T47D (cell line): ENCODE results near the gene PTHLH.

Experiments
- DNase-seq, 2 experiments: peaks; one replicate each; pipeline versions ENCODE4 v3.0.0 to v3.0.0-alpha.2; 2011 to 2012; ENCODE audit warnings: low read depth in 1 of 2, low spot score in 1 of 2
- JUND ChIP-seq: IDR thresholded peaks from 2 replicates; pipeline ENCODE4 v1.6.1; 2012; ENCODE audit warnings: low read depth
- in situ Hi-C: cut with HindIII; loops from 2 replicates; pipeline ENCODE4 v1.10.0; 2016; ENCODE audit warnings: low sequenced_read_pairs, low pct_unique_long_range_greater_than_20kb

PTHLH gene

DNA sequence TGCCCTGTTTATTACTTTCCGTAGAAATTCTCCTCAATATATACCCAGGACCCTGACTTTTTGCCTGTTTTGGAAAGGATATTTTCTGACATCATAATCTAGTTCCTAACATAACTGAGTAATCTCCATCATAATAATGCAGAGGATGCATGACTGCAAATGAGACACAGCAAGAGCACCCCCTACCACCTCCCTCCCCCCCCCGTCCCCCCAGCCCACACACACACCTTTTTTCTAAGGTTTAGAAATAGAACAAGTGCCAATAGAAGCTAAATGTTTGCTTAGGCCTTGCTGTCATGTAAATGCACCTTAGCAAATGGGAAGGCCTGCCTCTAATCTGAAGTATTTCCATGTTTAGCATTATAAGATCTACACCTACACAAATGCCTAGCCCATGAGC is at the start of gene PTHLH:
TSS of gene PTHLH (minus strand) at position 13 of the 400 bp plus-strand sequence. CDS start 3,239 bp downstream, outside the sequence.
- DNase-seq = no peak
- TF ChIP-seq JUND = no peak
- in situ Hi-C loops = no loop called here

GRCh38 chr12:28021704-28022103 is 49.2 kb upstream of the PTHLH start:
- no peak for DNase-seq
- in situ Hi-C loops = no loop called here
- TF ChIP-seq JUND = no peak

DNA sequence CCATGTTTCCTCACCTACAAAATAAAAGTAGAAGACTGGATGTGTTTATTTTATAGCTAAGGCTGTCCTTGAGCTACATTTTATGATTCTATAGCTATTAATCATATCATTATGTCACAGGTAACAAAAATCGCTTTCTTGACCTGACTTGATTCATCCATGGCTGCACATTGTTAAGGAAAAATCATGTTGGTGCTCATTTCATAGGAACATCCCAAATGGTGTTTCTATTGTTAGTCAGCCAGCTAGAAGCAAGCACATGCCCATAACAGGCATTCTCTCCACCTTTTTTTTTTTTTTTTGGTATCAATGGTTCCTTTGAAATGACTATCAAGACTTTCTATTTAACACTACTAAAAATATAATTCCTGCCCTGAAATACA is 45.3 kb upstream of the PTHLH start:
- in situ Hi-C loops = no loop called here
- no peak for TF ChIP-seq JUND
- no peak for DNase-seq

DNA sequence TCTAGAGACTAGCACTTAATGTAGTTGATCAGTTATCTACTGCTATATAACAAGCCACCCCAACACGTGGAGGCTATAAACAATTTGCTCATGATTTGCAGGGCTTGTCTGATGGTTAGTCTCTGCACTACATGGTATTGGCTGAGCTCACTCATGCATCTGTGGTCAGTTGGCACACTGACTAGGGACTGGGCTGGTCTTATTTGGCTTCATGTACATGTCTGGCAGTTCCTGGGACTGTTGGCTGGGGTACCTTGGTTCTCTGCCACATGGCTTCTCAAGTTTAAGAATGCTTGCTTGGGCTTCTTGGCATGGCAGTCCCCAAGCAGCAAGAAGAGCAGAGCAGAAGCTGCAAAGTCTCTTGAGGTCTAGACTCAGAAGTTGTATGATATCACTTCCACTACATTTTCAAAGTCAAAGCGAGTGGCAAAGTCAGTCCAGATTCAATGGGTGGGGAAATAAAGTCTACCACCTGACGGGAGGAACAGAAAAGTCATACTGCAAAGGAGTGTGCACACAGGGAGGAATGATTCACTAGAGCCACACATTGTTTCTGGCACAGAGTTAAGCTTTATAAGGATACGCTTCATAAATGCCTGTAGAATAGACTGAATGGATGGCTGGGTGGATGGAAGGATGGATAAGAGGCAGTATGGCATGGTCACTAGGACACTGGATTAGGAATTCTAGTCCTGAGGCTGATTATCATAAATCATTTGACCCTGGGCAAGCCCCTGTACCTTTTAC is 44.8 kb upstream of the PTHLH start:
- no peak for DNase-seq
- in situ Hi-C loops = no loop called here
- no peak for TF ChIP-seq JUND

GRCh38 chr12:28015165-28015564 is 42.6 kb upstream of the PTHLH start:
- DNase-seq = no peak
- in situ Hi-C loops = no loop called here
- no peak for TF ChIP-seq JUND

DNA sequence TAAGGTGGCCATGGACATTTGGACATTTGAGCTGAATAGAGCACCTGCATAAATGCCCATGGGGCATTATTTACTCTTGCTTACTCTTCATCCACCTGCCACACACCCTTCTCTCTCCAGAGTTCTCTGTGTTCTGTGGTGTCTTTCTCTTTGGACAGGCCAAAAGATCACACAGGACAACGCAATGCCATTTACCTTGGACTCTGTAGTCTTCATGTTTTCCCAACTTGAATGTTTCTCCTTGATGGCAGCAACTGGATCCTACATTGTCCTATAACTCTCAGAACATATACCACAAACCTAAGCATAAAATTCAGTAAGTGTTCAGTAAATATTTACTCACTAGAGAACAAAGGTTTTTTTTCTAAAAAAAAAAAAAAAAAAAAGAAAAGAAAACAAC is 41.7 kb upstream of the PTHLH start:
- no peak for DNase-seq
- no peak for TF ChIP-seq JUND
- in situ Hi-C loops = no loop called here

DNA sequence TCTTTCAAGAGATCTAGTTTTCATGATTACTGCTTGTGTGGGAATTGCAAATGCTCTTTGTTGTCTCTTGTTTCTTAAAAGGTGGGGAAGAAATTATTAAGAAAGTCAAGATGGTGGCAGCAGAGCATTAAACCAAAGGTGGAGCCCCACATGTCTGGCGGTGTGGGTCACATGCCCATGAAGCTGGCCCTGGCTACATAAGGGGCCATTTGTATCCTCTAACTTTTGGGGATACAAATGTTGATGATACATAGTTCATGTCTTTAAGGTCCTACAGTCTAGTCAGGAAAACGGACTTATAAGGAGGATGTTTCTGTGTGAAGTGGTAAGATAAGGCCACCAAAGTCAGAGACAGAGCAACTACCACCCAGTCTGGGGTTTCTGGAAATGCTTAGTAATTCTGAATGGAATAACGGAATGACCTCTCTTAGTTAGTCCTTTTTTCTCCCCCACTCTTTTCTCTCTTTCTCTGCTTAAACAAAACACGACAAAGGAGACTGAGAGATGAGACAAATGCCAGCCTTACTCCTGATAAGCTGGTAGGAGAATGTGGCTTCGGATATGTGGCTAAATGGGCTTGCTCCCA is 39.9 kb upstream of the PTHLH start:
- no peak for DNase-seq
- no peak for TF ChIP-seq JUND
- in situ Hi-C loops = no loop called here

DNA sequence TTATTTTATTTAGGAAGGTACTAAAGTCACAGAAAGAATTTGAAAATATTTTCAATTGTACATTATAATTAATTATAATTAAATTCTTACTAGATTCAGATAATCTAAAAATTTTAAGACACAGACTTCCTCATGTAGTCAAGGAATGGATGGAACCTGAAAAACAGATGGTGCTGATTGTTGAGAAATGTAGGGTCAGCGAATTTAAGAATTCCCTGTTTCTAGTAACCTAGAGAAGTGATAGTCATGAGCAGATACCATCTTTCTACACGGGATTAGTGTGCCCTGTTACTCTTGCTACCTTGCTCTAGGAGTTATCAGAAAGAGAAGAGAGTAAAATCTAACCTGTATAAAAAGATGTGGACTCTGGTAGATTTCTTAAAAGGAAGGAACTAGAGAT is 37.5 kb upstream of the PTHLH start:
- in situ Hi-C loops = no loop called here
- DNase-seq = no peak
- TF ChIP-seq JUND = no peak

GRCh38 chr12:27999970-28000369 is 27.4 kb upstream of the PTHLH start:
- DNase-seq = no peak
- in situ Hi-C loops = no loop called here
- no peak for TF ChIP-seq JUND

- in situ Hi-C loops = no loop called here
- DNase-seq = no peak
- no peak for TF ChIP-seq JUND
Measured at GRCh38 chr12:27999521-27999920, 27.0 kb upstream of the PTHLH start.

- peak in 1 of 2 experiments; percentile 33 for DNase-seq
- no peak for TF ChIP-seq JUND
- in situ Hi-C loops = no loop called here
Measured at GRCh38 chr12:27998658-27999057, 26.1 kb upstream of the PTHLH start.

- DNase-seq = no peak
Measured at GRCh38 chr12:27998170-27998569, 25.6 kb upstream of the PTHLH start.

DNA sequence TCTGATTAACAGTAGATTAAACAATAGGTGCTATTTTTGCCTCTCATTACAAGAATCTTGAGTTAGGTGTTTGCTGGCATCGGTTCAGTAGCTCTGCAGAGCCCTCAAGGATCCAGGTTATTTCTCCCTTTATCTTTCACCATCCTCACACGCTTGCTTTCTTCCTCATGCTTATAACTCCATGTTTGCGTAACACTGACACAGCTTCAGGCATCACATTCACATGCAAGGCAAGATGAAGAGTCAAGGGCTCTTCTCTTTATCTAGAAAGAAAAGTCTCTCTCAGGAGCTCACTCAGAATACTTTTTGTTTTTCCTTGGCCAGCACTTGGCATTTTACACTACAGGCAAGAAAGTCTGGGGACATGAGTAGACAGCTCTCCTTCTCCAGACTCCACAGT is 24.2 kb upstream of the PTHLH start:
- in situ Hi-C loops = no loop called here
- no peak for TF ChIP-seq JUND
- DNase-seq = no peak

More at GRCh38 chr12:27998170-27998569, 25.6 kb upstream of the PTHLH start:
- in situ Hi-C loops = no loop called here
- no peak for TF ChIP-seq JUND

DNA sequence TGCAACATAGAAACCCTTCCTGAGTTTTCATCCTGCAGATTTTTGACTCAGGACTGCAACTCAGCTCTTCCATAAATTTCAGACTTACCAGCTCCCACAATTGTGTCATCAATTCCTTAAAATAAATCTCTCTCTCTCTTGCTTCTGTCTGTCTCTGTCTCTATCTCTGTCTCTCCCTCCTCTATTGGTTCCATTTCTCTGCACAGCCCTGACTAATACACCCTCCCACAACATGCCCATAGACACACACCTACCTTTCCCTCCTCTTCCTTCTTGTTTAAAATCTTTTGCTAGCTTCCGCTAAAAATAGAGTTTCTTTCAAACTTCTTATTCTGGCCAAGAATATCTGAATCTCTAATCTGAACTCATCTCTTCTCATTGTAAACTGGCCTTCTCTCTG is 22.9 kb upstream of the PTHLH start:
- in situ Hi-C loops = no loop called here

More for the DNA sequence above, 22.9 kb upstream of the PTHLH start:
- no peak for TF ChIP-seq JUND
- DNase-seq = no peak
